ENCODE results near the gene PLEKHG3. TPM values are rescaled to one million over a fixed set of nuclear protein-coding genes. Genes with fewer than 3 reads are reported as not detected.
"Not testable (repeated sequence)": the region's sequence is repeated elsewhere in the genome, so short reads cannot be mapped to it uniquely, and the experiment has no call there.

The PLEKHG3 gene
- 0.37 TPM for polyA plus RNA-seq (2012; ENCODE audit: low read depth, missing spikeins)

GRCh38 chr14:64704143-64704742 lies at the start of gene PLEKHG3:
TSS of gene PLEKHG3 (plus strand) at chr14:64704424. CDS start at chr14:64727632, 23,208 bp downstream.
- FAIRE-seq (no peak), DNase-seq (ENCODE audit: insufficient read length, low spot score) (no peak)
- no peak for TF ChIP-seq TAF1 (IDR thresholded peaks at IDR 0.05; ENCODE audit: low read depth, low read length)
- TF ChIP-seq SPI1 (IDR thresholded peaks at IDR 0.05; ENCODE audit: low read depth, low read length): no peak
- TF ChIP-seq POU2F2 (IDR thresholded peaks at IDR 0.05; ENCODE audit: low read depth, low read length): no peak

- no peak for TF ChIP-seq TAF1 (IDR thresholded peaks at IDR 0.05; ENCODE audit: low read depth, low read length)
- TF ChIP-seq PAX5 (IDR thresholded peaks at IDR 0.05; ENCODE audit: insufficient read depth, low read length, severe bottlenecking): no peak
- TF ChIP-seq SPI1 (IDR thresholded peaks at IDR 0.05; ENCODE audit: low read depth, low read length): no peak
- no peak for TF ChIP-seq POU2F2 (IDR thresholded peaks at IDR 0.05; ENCODE audit: low read depth, low read length)
- TF ChIP-seq POLR2AphosphoS5 (IDR thresholded peaks at IDR 0.05; ENCODE audit: low read depth, low read length): no peak
- TF ChIP-seq POLR2A (IDR thresholded peaks at IDR 0.05; ENCODE audit: low read depth, low read length): no peak
- FAIRE-seq (no peak), DNase-seq (ENCODE audit: insufficient read length, low spot score) (no peak)
Observed at GRCh38 chr14:64654901-64655300, 49.3 kb upstream of the PLEKHG3 start.

DNA sequence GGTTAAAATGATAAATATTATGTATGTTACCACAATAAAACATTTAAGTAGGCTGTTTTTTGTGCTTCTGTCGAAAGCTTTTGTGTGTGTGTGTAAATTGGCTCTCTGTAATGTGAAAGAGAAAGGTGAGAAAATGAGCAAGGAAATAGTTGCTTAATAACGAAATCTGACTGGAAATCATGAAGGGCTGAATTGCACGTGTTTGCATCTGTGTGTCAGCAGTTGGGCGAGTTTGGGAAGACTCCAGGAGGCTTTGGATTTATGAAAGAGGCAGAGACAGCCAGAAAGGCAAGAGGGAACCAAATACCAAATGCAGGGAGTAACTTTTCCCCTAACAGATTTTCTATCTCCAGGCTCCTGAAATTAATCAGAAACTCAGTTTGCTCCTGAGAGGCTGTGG lies 47.2 kb upstream of the PLEKHG3 start:
- TF ChIP-seq TAF1 (IDR thresholded peaks at IDR 0.05; ENCODE audit: low read depth, low read length) (no peak), POU2F2 (IDR thresholded peaks at IDR 0.05; ENCODE audit: low read depth, low read length) (no peak), POLR2AphosphoS5 (IDR thresholded peaks at IDR 0.05; ENCODE audit: low read depth, low read length) (no peak), POLR2A (IDR thresholded peaks at IDR 0.05; ENCODE audit: low read depth, low read length) (no peak)
- DNase-seq (ENCODE audit: insufficient read length, low spot score): no peak

DNA sequence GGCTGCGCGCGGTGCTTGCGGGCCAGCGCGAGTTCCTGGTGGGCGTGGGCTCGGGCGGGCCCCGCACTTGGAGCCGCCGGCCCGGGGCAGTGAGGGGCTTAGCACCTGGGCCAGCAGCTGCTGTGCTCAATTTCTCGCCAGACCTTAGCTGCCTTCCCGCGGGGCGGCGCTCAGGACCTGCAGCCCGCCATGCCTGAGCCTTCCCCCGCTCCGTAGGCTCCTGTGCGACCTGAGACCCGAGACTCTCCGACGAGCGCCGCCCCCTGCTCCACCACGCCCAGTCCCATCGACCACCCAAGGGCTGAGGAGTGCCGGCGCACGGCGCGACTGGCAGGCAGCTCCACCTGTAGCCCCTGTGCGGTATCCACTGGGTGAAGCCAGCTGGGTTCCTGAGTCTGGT lies 46.0 kb upstream of the PLEKHG3 start:
- no peak for DNase-seq (ENCODE audit: insufficient read length, low spot score)
- FAIRE-seq: no peak
- TF ChIP-seq POU2F2 (IDR thresholded peaks at IDR 0.05; ENCODE audit: low read depth, low read length) (no peak), SPI1 (IDR thresholded peaks at IDR 0.05; ENCODE audit: low read depth, low read length) (no peak), POLR2A (IDR thresholded peaks at IDR 0.05; ENCODE audit: low read depth, low read length) (no peak), TAF1 (IDR thresholded peaks at IDR 0.05; ENCODE audit: low read depth, low read length) (no peak), PAX5 (IDR thresholded peaks at IDR 0.05; ENCODE audit: insufficient read depth, low read length, severe bottlenecking) (no peak)

More for the DNA sequence above, 47.2 kb upstream of the PLEKHG3 start:
- FAIRE-seq: no peak

DNA sequence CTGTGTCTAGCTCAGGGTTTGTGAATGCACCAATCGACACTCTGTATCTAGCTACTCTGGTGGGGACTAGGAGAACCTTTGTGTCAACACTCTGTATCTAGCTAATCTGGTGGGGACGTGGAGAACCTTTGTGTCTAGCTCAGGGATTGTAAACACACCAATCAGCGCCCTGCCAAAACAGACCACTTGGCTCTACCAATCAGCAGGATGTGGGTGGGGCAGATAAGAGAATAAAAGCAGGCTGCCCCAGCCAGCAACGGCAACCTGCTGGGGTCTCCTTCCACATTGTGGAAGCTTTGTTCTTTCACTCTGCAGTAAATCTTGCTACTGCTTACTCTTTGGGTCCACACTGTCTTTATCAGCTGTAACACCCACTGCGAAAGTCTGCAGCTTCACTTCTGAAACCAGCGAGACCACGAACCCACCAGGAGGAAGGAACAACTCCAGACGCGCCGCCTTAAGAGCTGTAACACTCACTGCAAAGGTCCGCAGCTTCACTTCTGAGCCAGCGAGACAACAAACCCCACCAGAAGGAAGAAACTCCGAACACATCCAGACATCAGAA lies 45.4 kb upstream of the PLEKHG3 start:
- not testable (repeated sequence) for DNase-seq (ENCODE audit: insufficient read length, low spot score)
- peak; percentile 5 for FAIRE-seq

DNA sequence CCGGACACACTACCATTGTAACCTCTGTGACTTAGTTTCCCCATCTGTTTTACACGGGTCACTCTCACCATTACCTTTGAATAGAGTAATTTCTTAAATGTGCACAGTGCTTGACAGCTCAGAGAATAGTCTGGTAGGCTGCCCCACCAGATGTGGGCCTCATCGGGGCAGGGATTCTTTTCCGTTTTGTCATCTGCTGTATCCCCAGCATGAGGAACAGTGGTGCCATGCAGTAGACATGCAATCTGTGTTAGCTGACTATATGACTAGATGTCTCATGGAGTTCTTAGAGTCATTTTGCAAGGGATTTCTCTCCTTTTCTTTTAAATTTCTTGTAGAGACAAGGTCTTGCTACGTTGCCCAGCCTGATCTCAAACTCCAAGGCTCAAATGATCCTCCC lies 44.9 kb upstream of the PLEKHG3 start:
- FAIRE-seq: no peak
- TF ChIP-seq SPI1 (IDR thresholded peaks at IDR 0.05; ENCODE audit: low read depth, low read length): no peak
- TF ChIP-seq TAF1 (IDR thresholded peaks at IDR 0.05; ENCODE audit: low read depth, low read length): no peak
- no peak for TF ChIP-seq POLR2A (IDR thresholded peaks at IDR 0.05; ENCODE audit: low read depth, low read length)
- TF ChIP-seq POLR2AphosphoS5 (IDR thresholded peaks at IDR 0.05; ENCODE audit: low read depth, low read length): no peak
- no peak for TF ChIP-seq POU2F2 (IDR thresholded peaks at IDR 0.05; ENCODE audit: low read depth, low read length)

DNA sequence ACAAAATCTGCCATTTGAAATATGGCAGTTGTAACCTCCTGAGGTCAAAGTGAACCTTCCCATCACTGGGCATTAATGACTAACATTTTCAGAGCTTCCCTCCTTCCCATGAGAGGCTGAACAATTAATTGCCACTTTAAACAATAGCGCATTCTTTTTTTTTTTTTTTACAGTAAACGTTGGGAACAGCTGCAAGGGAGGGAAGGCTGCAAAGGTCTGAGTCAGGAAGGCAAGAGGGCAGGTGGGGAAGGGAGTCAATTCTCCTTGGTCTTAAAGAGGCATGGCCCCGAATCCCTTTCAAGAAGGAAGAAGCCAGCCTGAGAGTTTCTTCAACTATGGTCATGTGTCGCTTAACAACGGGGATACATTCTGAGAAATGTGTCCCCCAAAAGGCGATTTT lies 41.0 kb upstream of the PLEKHG3 start:
- no peak for FAIRE-seq
- no peak for DNase-seq (ENCODE audit: insufficient read length, low spot score)
- no peak for TF ChIP-seq POLR2AphosphoS5 (IDR thresholded peaks at IDR 0.05; ENCODE audit: low read depth, low read length)
- no peak for TF ChIP-seq POLR2A (IDR thresholded peaks at IDR 0.05; ENCODE audit: low read depth, low read length)
- TF ChIP-seq PAX5 (IDR thresholded peaks at IDR 0.05; ENCODE audit: insufficient read depth, low read length, severe bottlenecking): no peak
- no peak for TF ChIP-seq POU2F2 (IDR thresholded peaks at IDR 0.05; ENCODE audit: low read depth, low read length)
- no peak for TF ChIP-seq SPI1 (IDR thresholded peaks at IDR 0.05; ENCODE audit: low read depth, low read length)
- no peak for TF ChIP-seq TAF1 (IDR thresholded peaks at IDR 0.05; ENCODE audit: low read depth, low read length)

More for the DNA sequence above, 44.9 kb upstream of the PLEKHG3 start:
- DNase-seq (ENCODE audit: insufficient read length, low spot score): no peak

GRCh38 chr14:64671591-64671990 lies 32.6 kb upstream of the PLEKHG3 start:
- peak; percentile 13 for FAIRE-seq
- no peak for TF ChIP-seq PAX5 (IDR thresholded peaks at IDR 0.05; ENCODE audit: insufficient read depth, low read length, severe bottlenecking)
- no peak for TF ChIP-seq TAF1 (IDR thresholded peaks at IDR 0.05; ENCODE audit: low read depth, low read length)
- no peak for TF ChIP-seq POU2F2 (IDR thresholded peaks at IDR 0.05; ENCODE audit: low read depth, low read length)
- TF ChIP-seq POLR2A (IDR thresholded peaks at IDR 0.05; ENCODE audit: low read depth, low read length): no peak
- no peak for TF ChIP-seq SPI1 (IDR thresholded peaks at IDR 0.05; ENCODE audit: low read depth, low read length)
- TF ChIP-seq POLR2AphosphoS5 (IDR thresholded peaks at IDR 0.05; ENCODE audit: low read depth, low read length): no peak
- DNase-seq (ENCODE audit: insufficient read length, low spot score): no peak

GRCh38 chr14:64673316-64673715 lies 30.9 kb upstream of the PLEKHG3 start:
- FAIRE-seq: no peak

DNA sequence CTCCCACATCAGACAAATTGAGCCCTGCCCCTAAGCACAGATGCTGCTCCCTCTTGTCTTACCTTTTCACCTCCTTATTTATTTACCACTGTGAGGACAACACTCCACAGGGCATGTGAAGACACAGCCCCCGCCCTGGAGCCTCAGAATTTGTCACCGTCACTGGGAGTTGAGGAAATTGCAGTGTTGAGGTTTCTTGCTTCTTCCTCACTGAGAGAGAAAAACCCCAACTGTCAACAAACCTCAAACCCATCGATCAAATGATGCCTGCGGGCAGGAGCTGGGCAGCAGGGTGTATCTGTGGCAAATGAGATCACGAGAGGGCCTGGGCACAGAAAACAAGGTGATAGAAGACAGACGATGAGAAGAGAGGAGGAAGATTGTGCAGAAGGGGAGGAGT lies 30.5 kb upstream of the PLEKHG3 start:
- DNase-seq (ENCODE audit: insufficient read length, low spot score) (no peak), FAIRE-seq (no peak)

More at GRCh38 chr14:64673316-64673715, 30.9 kb upstream of the PLEKHG3 start:
- TF ChIP-seq TAF1 (IDR thresholded peaks at IDR 0.05; ENCODE audit: low read depth, low read length): no peak
- TF ChIP-seq SPI1 (IDR thresholded peaks at IDR 0.05; ENCODE audit: low read depth, low read length): no peak
- no peak for TF ChIP-seq POU2F2 (IDR thresholded peaks at IDR 0.05; ENCODE audit: low read depth, low read length)
- TF ChIP-seq PAX5 (IDR thresholded peaks at IDR 0.05; ENCODE audit: insufficient read depth, low read length, severe bottlenecking): no peak
- TF ChIP-seq POLR2AphosphoS5 (IDR thresholded peaks at IDR 0.05; ENCODE audit: low read depth, low read length): no peak
- TF ChIP-seq POLR2A (IDR thresholded peaks at IDR 0.05; ENCODE audit: low read depth, low read length): no peak
- no peak for DNase-seq (ENCODE audit: insufficient read length, low spot score)

More for the DNA sequence above, 30.5 kb upstream of the PLEKHG3 start:
- no peak for TF ChIP-seq POLR2A (IDR thresholded peaks at IDR 0.05; ENCODE audit: low read depth, low read length)
- TF ChIP-seq POU2F2 (IDR thresholded peaks at IDR 0.05; ENCODE audit: low read depth, low read length): no peak
- TF ChIP-seq TAF1 (IDR thresholded peaks at IDR 0.05; ENCODE audit: low read depth, low read length): no peak

Measured in GM12891 (cell line).